Hematopoietic multipotent progenitor cell (in vitro differentiated cells): ENCODE measurements around the gene MTREX. TPM values are rescaled to one million over a fixed set of nuclear protein-coding genes. Genes with fewer than 3 reads are reported as not detected.

Experiments used
- DNase-seq, 3 donors: peaks; one replicate each; pipeline ENCODE4 v3.0.0-alpha.2; 2011 to 2015; ENCODE audit warnings: low read depth in 2 of 3, low spot score in 2 of 3
- total RNA-seq: library from RNA; depleted of rRNA; stranded (reverse); fragments of >200 nt; gene quantifications from one replicate; pipeline ENCODE4 v1.2.3, GENCODE V29; 2012

Gene MTREX
- total RNA-seq, 1 donor: 15.3 TPM

DNA sequence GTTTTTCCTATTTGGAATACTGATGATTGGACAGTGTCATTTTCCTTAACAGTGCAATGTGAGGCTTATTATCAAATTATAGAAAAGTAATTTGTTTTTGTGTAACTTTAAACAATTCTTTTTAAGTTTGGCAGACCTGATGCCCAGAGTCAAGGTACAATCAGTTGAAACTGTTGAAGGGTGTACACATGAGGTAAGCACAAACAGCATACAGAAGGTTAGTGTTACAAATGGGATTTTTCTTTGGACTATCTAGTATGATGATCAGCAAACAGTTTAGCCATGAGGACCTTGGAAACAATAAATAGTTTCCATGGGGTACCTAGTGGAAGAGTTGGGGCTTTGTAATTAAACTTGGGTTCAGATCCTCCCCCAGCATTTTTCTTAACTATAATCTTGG is 16.2 kb downstream of the MTREX start:
- DNase-seq: no peak

DNA sequence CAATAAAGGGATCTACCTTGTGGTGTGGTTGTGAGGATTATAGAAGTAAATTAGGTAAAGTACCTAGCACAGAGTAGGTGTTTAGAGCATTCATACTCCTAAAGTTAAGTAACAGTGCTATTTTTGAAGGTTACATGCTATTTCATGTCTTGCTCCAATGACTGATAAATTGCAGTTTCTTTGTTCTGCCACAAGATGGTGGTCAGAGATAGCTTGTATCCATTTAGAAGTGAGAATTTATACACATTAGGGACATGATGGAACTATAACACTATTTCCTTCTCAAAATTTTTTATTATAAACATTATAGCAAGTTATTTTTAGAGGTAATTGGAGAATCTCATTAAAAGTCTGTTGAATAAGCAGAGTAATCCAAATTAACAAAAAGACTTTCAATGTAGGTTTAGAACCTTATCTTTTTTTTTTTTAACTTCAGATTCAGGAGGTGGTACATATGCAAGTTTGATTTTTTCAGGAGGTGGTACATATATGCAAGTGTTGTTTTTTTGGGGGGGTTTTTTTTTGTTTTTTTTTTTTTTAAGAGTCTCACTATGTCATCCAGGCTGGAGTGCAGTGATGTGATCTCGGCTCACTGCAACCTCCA is 17.1 kb downstream of the MTREX start:
- peak in 2 of 3 donors; percentile 45 to 75 for DNase-seq

DNA sequence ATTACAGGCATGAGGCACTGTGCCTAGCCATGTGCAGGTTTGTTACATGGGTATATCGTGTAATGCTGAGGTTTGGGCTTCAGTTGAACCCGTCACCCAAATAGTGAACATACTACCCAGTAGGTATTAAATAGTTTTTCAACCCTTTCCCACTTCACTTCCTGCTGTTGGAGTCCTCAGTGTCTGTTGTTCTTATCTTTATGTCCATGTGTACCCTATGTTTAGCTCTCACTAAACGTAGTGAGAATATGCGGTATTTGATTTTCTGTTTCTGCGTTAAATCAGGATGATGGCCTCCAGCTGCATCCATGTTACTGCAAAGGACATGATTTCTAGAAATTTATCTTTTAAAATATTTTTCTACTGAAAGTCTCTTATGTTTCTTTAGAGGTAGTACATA is 17.8 kb downstream of the MTREX start:
- DNase-seq: peak in 1 of 3 donors; percentile 5

DNA sequence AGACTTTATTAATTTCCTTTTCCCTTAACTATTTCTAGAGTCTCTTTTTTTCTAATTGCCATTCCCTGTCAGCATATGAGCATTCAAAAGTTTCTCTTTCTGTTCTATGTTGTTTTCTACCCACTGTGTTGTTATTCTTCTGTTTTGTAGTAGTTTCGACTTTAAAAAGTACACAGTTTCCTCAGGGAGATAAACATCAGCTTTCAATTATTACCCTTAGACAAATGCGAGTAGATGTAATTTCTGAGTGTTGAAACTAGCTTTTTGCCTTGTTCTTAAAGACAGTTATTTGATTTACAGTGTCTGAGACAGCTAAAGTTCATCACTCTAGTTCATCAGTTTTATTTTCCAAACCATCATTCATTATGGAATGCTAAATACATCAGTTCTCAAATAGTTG is 19.5 kb downstream of the MTREX start:
- no peak for DNase-seq

DNA sequence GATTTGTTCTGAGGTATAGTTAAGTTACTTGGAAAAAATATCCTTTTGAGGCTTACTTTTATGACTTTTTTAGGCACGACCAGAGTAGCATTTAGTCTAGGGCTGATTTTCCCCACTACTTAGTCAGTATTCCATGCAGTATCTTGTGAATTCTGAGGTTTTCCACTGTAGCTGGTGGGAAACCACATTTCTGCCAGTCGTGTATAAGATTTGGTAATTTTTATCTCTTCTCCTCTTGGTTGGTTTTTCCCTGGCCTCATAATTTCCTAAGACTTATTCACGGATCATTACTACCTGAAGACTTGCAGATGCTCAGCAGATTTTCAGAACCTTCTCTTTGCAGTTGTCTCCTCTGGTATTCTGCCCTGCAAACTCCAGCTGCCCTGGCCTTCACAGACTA is 23.5 kb downstream of the MTREX start:
- DNase-seq: no peak

DNA sequence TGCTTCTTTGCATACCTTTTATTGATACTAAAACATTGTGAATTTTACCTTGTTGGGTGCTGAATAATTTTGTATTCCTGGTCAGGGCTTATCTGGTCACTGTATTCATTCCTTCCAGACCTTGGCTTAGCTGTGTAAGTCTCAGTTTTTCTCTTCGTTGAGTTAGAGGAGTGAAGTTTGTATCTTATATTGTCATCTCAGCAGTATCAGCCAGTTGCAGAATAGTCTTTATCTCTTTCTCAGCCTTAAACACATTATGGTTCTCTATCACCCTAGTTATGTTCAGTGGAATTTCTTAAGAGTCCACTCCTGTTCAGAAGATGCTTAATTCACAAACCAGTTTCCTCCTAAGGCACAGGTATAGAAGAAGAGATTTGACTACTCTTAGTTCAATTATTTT is 25.2 kb downstream of the MTREX start:
- no peak for DNase-seq

DNA sequence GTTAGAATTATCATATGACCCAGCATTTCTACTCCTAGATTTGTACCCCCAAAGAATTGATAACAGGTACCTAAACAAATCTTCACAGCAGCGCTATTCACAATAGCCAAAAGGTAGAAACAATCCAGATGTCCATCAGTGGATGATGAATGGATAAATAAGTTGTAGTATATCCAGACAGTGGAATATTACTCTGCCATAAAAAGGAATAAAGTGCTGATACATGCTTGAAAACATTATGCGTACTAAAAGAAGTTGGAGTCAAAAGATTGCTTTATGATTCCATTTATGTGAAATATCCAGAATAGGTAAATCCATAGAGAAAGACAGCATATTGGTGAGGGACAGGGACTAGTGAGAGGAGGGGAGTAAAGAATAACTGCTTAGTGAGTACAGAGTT is 26.0 kb downstream of the MTREX start:
- DNase-seq: no peak

DNA sequence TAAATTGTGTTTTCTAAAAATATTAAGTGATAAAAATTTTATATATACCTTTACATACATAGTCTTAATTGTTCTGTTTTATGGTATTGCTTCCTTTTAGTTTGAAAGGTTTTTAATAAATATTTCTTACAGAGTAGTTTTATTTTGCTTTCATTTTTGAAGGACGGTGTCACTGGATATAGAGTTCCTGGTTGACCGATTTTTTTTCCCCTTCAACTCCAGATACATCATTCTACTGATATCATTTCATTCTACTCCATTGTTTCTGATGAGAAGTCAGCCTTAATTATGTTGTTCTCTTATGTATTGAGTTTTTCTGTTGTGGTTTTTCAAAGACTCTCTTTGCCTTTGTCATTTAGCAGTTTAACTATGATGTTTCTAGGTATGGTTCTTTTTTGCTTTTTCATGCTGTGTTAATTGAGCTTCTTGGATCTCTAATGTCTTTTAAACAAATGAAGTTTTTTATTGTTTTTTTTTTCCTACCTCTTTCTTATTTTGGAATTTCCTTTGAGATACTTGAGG is 30.4 kb downstream of the MTREX start:
- no peak for DNase-seq

DNA sequence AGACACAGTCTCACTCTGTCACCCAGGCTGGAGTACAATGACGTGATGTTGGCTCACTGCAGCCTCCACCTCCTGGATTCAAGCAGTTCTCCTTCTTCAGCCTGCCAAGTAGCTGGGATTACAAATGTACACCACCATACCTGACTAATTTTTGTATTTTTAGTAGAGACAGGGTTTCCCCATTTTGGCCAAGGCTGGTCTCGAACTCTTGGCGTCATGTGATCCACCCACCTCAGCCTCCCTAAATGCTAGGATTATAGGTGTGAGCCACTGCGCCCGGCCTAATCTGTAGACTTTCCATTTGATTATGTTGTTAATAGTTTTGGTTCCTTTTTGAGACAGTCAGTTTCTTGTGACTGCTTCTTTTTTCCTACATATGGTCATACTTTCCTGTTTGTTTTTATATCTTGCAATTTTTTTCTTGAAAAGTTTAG is 31.0 kb downstream of the MTREX start:
- no peak for DNase-seq

DNA sequence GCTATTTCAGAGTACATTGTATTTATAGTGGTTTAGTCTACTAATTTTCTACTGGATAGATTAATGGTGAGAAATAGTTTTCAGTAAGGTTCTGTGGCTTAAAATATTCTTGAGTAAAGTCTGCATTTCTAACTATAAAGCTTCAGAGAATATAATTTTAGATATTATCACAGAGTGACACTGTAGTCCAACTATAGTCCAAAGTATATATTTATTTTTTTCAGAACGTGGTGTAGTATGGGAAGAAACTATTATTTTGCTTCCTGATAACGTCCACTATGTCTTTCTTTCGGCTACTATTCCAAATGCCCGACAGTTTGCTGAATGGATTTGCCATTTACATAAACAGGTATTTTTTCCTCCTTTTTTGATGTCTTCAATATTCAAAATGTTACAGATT is 35.3 kb downstream of the MTREX start:
- no peak for DNase-seq

DNA sequence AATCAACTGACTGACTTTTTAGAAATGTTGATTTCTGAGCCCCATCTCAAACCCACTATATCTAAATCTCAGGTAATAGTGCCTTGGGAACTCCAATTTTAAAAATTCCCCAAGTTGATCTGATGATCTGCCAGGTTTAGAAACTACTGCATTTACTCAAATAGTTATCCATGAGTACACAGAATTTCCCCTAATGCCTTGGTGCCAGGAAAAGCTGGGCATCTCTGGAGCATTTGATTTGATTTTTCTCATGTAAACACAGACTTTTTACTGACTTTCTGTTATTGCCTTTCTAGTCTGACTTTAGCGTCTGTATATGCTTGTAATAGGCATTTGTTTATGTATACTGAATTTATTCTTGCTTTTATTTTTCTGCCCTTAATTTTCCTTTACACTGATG is 35.8 kb downstream of the MTREX start:
- DNase-seq: no peak

DNA sequence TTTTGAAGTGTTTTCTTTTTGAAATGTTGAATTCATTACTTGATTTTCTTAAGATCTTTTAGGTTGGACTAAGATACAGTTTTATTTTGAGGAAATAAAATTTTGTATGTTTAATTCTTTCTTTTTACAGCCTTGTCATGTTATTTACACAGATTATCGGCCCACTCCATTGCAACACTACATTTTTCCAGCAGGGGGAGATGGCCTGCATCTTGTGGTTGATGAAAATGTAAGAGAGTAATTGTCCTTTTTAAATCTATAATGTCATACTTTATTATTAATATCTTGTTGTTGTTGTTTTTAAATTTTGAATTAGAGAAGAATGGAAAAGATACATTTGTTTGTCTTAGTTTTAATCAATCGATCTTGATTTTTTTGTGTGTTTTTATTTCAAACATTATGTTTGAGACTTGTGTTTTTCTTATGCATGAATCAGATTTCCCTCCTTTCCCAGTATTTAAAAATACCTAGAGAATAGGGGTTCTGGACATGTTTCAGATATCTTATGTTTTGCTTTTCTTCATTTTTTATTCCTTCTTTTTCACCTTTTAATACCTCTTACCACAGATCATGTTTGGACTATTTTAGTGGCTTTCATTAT is 36.7 kb downstream of the MTREX start:
- peak; percentile 33 to 80 (median 48) for DNase-seq

DNA sequence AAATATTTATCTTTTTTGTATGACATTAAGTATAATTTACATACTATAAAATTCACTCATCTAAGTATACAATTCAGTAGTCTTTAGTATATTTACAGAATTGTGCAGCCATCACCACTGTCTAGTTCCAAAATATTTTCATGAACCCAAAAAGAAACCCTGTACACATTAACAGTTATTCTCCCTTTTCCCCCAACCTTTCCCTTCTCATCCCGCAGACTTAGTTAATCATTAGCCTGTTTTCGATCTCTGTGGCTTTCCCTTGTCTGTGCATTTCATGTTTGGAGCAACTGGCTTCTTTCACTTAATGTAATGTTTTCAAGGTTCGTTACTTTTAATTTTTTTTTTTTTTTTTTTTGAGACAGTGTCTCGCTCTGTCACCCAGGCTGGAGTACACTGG is 37.5 kb downstream of the MTREX start:
- DNase-seq: no peak

DNA sequence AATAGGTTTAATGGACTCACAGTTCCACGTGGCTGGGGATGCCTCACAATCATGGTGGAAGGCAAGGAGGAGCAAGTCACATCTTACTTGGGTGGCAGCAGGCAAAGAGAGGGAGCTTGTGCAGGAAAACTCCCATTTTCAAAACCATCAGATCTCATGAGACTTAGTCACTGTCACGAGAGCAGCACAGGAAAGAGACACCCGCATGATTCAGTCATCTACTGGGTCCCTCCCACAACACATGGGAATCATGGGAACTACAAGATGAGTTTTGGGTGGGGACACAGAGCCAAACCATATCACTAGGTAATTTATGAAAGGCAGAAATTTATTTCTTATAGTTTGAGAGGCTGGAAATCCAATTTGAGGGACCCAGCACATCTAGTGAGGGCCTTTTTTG is 40.0 kb downstream of the MTREX start:
- DNase-seq: no peak

DNA sequence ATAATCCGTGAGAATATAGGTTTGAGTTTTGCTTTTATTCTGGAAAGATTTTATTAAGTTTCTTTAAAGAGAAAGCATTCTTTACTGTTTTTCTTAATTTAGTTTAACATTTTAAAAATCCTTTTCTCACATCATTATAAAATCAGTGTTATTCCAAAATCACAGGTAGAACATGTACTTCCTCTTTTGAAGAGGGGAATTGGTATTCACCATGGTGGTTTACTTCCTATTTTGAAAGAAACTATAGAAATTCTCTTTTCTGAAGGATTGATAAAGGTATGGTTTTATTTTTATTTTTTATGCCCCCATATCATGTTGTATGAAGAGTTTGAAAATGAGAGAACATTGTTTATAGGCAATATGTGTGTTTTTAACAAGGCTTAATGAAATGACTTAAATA is 43.0 kb downstream of the MTREX start:
- no peak for DNase-seq

DNA sequence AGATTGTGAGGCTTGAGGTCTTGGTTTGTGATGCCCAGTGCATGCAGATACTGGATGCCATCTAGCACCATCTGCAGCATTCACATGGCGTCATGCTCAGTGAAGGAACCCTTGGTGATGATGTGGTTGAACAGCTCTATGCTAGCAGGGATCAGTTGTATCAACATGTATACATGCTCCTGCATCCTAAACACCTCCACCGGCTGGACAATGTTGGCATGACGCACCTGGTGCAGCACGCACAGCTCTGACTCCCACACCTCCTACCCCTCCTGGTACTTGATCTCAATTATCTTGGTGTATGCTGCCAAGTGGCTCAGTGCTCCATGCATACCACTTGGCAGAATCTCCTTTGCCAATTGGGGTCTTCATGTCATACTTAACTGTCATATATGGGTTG is 49.1 kb downstream of the MTREX start:
- no peak for DNase-seq

DNA sequence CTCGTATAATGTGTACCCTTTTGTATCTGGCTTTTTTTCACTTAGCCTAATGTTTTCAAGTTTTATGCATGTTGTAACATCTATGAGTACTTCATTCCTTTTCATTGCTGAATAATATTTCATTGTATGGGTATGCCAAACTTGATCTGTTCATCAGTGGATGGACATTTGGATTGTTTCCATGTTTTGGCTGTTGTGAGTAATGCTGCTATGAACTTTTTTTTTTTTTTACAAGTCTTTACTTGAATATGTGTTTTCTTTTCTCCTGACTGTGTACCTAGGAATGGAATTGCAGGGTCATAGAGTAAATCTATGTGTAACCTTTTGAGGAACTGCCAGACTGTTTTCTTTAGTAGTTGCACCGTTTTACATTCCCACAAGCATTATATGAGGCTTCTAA is 52.4 kb downstream of the MTREX start:
- no peak for DNase-seq

DNA sequence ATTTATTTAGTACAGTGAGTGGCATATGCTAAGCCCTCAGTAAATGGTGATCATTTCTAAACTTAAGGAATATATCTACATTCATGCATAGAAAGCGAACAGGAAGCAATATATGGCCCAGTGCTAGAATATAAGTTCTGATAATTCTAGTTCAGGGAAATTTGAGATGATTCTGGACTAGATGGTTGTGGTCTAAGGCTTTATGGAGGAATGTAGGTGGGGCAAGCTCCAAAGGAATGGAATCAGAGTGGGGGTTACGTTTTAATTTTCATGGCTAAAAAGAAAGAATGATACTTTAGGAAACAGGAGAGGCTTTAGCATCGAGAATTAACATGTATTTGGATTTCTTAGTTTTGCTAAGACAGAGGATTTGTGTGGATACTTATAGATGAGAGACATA is 56.1 kb downstream of the MTREX start:
- DNase-seq: no peak

DNA sequence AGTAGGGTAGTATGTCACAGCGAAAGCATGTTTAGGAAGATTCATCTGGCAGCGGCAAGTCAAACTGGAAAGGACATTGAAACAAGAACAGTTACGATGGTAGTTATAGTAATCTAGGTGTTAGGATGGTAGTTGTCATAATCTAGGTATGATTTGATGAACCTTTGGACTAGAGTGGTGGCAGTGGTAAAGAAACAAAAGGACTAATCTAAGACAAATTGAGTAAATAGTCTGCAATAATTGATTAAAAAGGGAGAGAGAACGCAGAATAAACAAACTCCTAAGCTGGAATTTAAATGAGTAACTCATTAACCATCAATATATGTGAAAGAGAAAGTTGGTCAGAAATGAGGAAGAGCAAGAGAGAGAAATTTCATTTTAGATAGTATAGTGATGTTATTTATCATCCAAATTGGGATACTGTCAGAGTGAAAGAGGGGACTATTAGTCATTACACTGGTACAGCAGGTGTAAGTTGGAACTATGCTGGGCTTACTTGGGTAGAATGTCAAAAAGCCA is 56.8 kb downstream of the MTREX start:
- no peak for DNase-seq

DNA sequence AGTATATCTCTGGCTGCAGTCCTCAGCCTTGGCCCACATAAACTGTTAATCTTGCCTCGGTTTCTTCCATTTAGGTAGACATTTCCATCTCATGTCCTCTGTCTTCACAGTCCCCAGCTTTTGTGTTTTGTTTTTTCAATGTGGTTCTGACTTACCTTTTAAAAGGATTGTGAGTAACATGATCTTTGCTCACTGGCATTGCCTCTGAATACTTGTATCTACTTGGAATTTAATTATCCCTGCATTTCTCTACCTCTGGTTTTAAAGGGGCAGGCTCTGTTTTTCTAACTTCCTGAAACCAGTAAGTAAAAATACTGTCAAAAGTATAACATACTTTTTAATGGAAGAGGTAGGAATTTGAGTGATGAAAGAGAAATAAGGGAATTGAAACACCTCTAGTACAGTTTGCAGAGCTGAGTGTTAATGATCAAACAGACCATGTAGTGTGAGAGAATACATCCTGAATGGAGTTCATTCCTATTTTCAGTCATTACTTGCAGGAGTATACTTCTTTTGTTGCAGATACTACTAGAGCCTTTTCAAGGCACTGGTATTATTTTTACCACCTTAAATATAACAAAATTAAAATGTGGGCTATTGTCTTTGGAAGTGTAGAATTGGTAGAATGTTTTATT is 62.6 kb downstream of the MTREX start:
- DNase-seq: no peak

DNA sequence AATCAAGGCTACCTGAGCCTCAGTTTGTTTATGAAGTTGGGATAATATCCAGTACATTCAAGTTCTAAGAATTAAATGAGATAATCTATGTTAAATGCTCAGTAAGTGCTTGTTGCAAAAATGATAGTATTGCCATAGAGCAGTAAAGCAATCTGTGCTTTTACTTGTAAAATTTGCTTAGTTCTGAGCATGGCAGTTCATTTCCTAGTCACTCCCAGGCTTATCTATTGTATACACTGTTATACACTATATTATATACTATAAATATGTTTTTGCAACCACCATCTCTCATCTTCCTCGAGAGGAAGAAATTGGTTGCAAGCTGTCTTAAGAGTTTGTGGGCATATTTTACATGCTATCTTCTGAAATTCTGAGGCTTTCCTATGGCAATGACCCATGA is 63.4 kb downstream of the MTREX start:
- no peak for DNase-seq
